Measurements from ENCODE around the gene NES.
A peak's percentile ranks its signal among the peaks of the same experiment; 100 is the strongest.

The NES gene

DNA sequence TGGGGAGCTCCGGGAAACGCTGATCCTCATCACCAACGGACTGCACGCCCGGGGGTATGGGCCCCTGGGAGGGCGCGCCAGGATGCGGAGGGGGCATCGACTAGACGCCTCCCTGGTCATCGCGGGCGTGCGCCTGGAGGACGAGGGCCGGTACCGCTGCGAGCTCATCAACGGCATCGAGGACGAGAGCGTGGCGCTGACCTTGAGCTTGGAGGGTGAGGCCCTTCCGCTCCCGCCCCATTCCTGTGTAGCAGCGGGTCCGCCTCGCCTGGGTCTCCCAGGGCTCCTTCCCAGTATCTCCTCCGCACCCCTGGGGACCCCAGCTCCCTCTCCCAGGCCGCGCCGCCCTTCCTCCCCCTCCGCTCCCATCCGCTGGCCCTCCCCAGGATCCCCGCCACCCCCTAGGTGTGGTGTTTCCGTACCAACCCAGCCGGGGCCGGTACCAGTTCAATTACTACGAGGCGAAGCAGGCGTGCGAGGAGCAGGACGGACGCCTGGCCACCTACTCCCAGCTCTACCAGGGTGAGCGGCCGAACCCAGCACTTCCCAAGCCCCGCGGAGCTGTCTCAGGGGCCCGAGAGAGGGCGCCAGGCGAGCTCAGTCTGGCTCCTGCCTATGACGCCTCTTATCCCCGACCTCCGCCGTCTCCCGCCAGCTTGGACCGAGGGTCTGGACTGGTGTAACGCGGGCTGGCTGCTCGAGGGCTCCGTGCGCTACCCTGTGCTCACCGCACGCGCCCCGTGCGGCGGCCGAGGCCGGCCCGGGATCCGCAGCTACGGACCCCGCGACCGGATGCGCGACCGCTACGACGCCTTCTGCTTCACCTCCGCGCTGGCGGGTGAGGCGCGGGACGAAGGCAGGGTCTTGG is 53.0 kb downstream of the NES start:
- Histone ChIP-seq H2AFZ (peak overlapping the region; percentile 86), H3K4me3 (ENCODE audit: low read depth, low read length) (peak overlapping the region; percentile 47), H3K9ac (no peak overlapping the region), H3K4me1 (peaks cover 11% of the 10 kb centered on the region), H3K27me3 (ENCODE audit: control insufficient read depth, insufficient read depth, low read length) (peaks cover 4% of the 10 kb centered on the region), H3K36me3 (ENCODE audit: control insufficient read depth, insufficient read depth, low read length) (no peaks in the 10 kb centered on the region), H3K79me2 (no peaks in the 10 kb centered on the region), H3K9me3 (ENCODE audit: control insufficient read depth, low read length) (no peaks in the 10 kb centered on the region), H3K27ac (peak overlapping the region; percentile 71), H3K4me2 (ENCODE audit: low read length) (peak overlapping the region; percentile 69)
- TF ChIP-seq, protein P1, sequence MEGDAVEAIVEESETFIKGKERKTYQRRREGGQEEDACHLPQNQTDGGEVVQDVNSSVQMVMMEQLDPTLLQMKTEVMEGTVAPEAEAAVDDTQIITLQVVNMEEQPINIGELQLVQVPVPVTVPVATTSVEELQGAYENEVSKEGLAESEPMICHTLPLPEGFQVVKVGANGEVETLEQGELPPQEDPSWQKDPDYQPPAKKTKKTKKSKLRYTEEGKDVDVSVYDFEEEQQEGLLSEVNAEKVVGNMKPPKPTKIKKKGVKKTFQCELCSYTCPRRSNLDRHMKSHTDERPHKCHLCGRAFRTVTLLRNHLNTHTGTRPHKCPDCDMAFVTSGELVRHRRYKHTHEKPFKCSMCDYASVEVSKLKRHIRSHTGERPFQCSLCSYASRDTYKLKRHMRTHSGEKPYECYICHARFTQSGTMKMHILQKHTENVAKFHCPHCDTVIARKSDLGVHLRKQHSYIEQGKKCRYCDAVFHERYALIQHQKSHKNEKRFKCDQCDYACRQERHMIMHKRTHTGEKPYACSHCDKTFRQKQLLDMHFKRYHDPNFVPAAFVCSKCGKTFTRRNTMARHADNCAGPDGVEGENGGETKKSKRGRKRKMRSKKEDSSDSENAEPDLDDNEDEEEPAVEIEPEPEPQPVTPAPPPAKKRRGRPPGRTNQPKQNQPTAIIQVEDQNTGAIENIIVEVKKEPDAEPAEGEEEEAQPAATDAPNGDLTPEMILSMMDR (IDR thresholded peaks at IDR 0.05), result peak; percentile 21

GRCh38 chr1:156622581-156623297 is 54.5 kb downstream of the NES start:
- Histone ChIP-seq H2AFZ (no peak overlapping the region), H3K36me3 (ENCODE audit: control insufficient read depth, insufficient read depth, low read length) (no peaks in the 10 kb centered on the region), H3K9ac (no peak overlapping the region), H3K9me3 (ENCODE audit: control insufficient read depth, low read length) (no peaks in the 10 kb centered on the region), H3K27me3 (ENCODE audit: control insufficient read depth, insufficient read depth, low read length) (peaks cover 4% of the 10 kb centered on the region), H3K27ac (no peak overlapping the region), H3K4me3 (ENCODE audit: low read depth, low read length) (no peak overlapping the region), H3K4me1 (peaks cover 13% of the 10 kb centered on the region), H3K79me2 (no peaks in the 10 kb centered on the region), H3K4me2 (ENCODE audit: low read length) (no peak overlapping the region)
- TF ChIP-seq, protein P1 (IDR thresholded peaks at IDR 0.05), result no peak

DNA sequence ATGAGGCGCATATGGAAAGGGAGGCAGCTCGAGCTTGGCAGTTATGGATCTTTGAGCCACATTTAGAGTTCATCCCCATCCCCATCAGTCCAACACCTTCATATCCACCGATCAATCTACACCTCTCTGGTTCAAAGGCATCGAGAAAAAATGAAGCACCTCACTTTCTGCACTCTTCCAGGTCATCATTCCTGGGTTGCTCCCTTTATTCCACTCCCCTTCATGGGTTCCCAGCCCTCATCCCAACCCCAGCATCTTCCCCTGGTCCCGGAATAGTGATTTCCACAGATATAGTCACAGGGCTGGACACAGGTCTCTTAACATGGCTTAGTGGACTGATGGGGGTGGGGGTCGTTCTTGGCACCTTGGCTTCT is 57.6 kb downstream of the NES start:
- no peaks in the 10 kb centered on the region for H3K9me3 ChIP-seq (ENCODE audit: control insufficient read depth, low read length)
- H3K9ac ChIP-seq, result no peak overlapping the region
- peaks cover 17% of the 10 kb centered on the region for H3K4me1 ChIP-seq
- no peak overlapping the region for H3K4me2 ChIP-seq (ENCODE audit: low read length)
- no peaks in the 10 kb centered on the region for H3K36me3 ChIP-seq (ENCODE audit: control insufficient read depth, insufficient read depth, low read length)
- no peak overlapping the region for H2AFZ ChIP-seq
- TF ChIP-seq, protein P1 (IDR thresholded peaks at IDR 0.05), result no peak
- H3K79me2 ChIP-seq, result no peaks in the 10 kb centered on the region
- no peak overlapping the region for H3K4me3 ChIP-seq (ENCODE audit: low read depth, low read length)
- H3K27ac ChIP-seq, result peak overlapping the region; percentile 41
- no peaks in the 10 kb centered on the region for H3K27me3 ChIP-seq (ENCODE audit: control insufficient read depth, insufficient read depth, low read length)

GRCh38 chr1:156618853-156619581 is 58.2 kb downstream of the NES start, which contains the start of gene HAPLN2:
Gene HAPLN2 (plus strand): TSS chr1:156619415. CDS start chr1:156623491, 4,076 bp downstream.
- Histone ChIP-seq H3K4me1 (peaks cover 17% of the 10 kb centered on the region), H3K4me3 (ENCODE audit: low read depth, low read length) (no peak within 1 kb of the TSS), H3K4me2 (ENCODE audit: low read length) (no peak within 1 kb of the TSS), H3K79me2 (no peaks in the 10 kb centered on the region), H3K27ac (peak within 1 kb of the TSS; percentile 41), H2AFZ (peak within 1 kb of the TSS; percentile 60), H3K9ac (no peak within 1 kb of the TSS), H3K9me3 (ENCODE audit: control insufficient read depth, low read length) (no peaks in the 10 kb centered on the region), H3K36me3 (ENCODE audit: control insufficient read depth, insufficient read depth, low read length) (no peaks in the 10 kb centered on the region), H3K27me3 (ENCODE audit: control insufficient read depth, insufficient read depth, low read length) (no peaks in the 10 kb centered on the region)
- TF ChIP-seq, protein P1 (IDR thresholded peaks at IDR 0.05), result peak; percentile 20

Data from parathyroid adenoma (tissue), 2 donors.